GM18870 (cell line): ENCODE results near the gene CCDC15.
"Not testable (repeated sequence)": the region's sequence is repeated elsewhere in the genome, so short reads cannot be mapped to it uniquely, and the experiment has no call there.

Experiments
- ATAC-seq: cut with Tn5 transposase; IDR thresholded peaks from one replicate; pipeline ENCODE4 v1.9.1; 2021; ENCODE audit warnings: moderate library complexity; ENCODE audit not compliant: unreplicated experiment

The CCDC15 gene

DNA sequence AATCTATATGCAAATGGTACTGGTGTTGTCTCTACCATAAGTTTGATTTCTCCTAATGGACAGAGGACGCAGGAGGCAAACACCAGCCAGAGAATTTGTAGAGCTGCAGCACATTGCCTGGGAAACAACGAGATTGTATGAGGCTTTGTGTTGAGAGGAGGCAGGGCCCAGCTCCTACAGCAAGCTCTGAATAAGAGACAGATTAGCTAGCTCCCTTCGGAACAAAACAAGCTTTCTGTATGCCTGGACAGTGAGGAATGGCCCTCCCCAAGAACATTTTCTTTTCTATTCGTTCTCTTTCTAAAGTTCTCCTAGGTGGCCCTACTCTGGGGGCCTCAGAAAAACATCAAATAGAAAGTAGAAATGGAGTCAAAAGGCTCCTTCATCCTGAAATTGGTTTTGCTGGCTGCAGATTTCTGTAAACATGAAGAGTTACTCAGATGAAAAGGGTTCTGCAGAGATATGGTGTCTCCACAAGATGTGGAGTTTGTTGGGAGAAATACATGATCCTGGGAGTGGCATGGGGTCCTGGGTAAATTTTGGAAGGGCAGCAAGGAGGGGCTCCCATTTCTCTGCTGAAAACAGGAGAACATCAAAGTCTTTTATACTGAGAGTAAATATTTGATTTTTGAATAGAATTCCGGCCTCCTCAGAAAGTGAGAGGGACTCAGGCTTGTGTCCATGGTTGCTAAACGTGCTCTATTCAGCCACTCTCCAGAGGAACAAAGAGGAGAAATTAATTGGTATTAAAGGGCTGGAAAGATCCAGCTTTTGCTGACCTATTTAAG lies 11.3 kb upstream of the CCDC15 start:
- no peak for ATAC-seq

DNA sequence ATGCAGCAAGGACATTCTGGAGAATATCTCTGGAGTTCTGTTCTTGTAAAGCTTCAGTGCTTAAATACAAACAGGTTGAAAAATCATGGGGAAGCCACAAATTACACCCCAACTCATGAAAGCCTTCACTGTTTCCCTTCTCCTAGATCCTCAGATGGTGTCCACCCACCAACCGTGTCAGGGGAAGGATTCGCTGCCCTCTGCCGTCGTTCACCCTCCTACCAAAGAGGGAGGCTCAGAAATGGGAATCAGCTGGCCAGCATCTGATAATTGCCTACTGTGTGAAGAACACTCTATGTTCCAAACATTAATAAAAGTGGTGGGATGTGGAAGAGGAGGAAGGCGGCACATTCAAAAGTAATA lies 10.8 kb upstream of the CCDC15 start:
- ATAC-seq: no peak

DNA sequence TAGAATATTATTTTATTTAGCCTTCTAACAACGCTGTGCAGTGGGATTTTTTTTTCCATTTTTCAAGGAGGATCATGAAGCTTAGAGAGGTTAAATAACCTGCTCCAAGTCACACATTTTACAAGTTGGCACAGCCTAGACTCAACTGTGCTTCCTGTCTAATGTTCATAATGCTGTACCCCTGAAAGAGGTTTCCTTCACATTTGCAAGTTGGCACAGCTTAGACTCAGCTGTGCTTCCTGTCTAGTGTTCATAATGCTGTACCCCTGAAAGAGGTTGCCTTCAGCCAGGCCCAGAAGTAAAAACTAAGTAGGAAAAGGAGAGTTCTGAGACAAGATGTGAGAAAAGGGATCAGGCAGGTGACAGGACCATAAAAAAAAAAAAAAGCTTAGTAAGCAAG lies 10.3 kb upstream of the CCDC15 start:
- no peak for ATAC-seq

DNA sequence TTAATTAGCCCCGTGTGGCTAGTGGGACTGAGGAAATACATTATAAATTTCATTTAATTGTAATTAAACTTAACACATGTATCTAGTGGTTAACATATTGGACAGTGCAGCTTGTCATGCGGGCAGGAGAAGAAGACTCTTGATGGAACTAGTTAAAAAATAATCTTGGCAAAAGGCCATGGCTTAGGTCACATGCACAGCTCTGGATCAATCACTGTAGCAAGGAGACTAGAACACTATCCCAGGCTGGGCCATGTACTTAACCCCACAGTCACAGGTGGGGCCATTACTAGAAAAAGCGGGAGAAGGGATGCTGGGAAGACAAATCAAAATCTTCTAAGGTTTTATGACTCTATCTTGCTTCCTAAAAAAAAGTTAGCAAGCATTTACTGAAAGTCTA lies 9.4 kb upstream of the CCDC15 start:
- ATAC-seq: no peak

DNA sequence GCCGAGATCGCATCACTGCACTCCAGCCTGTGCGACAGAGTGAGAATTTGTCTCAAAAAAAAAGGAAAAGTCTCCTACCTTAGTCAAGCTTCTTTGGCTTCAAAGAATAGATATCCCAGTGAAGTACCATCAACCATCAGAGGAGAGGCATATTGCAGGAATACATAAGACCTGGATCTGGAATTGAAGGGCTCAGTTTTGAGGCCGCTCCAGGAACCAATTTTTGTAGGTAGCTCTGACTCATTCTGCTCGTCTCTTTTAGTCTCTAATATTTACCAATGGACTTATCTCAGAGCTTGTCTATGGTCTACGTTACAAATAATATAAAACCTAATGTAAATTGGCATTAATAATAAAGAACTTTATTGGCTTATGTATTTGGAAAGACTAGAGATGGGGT lies 8.2 kb upstream of the CCDC15 start:
- ATAC-seq: no peak

DNA sequence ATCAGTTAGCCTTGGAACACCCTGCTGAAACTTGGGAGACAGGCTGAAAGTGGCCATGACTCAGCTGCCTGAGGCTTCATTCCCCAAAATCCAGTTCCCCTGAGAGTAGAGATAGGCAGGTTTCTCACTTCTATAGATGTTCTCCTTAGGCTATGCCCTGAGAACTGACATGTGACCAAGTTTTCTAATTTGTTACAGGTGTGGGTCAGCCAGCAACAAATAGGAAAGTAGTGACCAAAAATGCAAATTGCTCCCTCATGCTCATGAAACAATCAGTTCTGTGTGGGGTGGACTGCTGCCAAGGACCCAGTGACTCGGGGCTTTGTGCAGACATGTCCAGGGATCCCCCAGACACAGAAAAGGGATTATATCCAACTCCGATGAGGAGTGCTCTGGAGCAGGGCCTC lies 7.3 kb upstream of the CCDC15 start:
- ATAC-seq: no peak

DNA sequence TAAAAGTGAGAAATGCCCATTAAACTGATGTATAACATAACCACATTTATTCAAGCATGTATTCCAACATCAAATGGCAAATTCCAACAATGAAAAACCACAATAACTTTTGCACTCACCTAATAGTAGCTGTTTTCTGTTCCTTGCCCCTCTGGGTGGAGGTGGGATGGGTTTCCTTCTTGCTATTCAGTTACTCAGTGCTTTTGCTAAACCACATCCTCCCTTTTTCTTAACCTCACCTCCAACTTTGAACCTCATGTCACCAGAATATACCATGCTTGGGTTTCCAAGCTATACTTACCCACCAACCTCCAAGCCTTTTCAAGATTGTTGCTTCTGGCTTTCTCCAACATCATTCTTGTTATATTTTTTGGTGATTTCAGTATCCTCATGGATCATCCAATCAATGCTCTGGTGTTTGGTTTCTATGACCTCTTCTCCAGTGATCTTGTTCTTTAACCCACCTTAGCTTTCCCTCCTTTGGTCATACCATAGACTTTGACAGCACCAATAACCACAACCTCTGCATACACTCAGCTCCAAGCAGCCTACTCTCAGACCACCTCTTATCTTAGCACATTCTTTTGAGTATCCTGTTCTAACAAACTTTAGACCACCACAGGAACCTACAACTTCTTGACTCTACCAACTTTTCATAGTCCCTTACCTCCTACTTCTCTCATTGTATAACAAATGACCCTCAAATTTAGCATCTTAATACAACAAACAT lies 3.2 kb upstream of the CCDC15 start:
- ATAC-seq: no peak

DNA sequence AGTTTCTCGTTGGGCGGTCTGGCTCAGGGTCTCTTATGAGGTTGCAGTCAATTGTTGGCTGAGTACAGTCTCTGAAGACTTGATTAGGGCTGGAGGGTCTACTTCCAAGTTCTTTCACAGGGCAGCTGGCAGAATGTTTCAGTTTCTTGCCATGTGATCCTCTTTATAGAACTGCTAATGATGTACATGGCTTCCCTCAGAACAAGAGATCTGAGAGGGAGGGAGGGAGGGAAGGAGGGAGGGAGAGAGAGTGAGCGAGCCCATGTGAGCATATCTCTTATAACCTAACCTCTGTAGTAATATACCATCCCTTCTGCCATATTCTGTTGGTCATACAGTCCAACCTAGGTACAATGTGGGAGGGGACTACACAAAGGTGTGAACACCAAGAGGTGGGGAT lies 2.7 kb upstream of the CCDC15 start:
- ATAC-seq: no peak

DNA sequence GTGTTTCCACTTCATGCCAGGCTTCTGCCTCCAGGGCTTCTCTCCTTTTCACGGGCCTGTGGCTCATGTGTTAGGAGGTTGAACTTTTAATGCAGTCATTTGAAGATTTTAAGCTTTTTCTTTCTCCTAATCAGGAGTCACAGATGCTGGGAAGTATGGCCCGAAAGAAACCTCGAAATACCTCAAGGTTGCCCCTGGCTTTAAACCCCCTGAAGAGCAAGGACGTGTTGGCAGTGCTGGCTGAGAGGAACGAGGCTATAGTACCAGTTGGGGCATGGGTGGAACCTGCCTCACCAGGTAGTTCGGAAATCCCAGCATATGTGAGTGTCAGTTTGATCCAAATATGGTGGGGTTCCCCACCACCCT lies 571 bp downstream of the CCDC15 start:
- ATAC-seq: no peak

DNA sequence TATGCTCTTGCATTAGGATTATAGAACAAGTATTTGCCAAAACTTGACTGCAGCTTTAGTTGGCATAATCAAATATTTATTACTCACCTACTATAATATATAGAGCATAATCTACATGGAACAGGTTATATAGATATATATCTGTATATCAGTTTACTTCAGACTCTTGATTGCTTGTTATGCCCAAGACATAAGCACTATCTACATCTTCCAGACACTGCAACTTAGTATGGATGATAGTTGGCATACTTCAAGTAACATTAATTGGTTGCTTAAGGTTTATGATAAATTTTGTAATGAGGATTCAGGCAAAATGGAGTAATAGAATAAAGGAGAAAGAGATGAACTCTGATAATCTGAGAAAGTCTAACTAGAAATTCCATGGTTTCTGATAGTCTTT lies 1.0 kb downstream of the CCDC15 start:
- no peak for ATAC-seq

DNA sequence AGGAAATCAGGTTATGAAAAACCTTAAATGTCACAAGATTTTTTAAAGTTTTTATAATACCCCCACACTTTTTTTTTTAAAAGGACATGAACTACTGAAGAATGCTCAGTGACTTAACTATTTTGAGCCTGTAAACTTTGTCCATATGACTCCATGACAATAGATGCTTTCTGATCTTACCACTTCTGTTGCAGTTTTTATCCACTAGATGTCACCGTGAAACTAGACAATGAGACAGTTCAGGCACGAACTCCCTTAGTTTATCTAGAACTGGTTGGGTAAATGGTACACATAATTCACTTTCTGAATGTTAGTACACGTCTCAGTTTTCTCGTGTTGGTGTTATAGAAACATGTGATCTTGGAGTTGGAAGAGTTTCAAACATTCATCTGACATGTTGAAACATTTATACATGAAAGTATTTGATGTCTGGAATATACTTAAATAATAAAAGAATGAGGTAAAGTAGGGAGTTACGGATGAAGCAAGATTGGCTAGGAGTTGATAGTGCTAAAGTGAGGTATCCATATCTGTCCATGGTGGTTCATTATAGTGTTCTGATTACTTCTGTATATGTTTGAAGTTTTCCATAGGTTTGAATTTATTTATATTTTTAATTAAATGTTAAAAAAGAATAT lies 8.1 kb downstream of the CCDC15 start:
- ATAC-seq: peak; percentile 83

DNA sequence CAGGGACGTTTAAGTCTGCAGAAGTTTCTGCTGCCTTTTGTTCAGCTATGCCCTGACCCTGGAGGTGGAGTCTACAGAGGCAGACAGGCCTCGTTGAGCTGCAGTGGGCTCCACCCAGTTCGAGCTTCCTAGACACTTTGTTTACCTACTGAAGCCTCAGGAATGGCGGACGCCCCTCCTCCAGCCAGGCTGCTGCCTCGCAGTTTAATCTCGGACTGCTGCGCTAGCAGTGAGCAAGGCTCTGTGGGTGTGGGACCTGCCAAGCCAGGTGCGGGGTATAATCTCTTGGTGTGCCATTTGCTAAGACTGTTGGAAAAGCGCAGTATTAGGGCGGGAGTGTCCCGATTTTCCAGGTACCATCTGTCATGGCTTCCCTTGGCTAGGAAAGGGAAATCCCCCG lies 14.2 kb downstream of the CCDC15 start:
- not testable (repeated sequence) for ATAC-seq

DNA sequence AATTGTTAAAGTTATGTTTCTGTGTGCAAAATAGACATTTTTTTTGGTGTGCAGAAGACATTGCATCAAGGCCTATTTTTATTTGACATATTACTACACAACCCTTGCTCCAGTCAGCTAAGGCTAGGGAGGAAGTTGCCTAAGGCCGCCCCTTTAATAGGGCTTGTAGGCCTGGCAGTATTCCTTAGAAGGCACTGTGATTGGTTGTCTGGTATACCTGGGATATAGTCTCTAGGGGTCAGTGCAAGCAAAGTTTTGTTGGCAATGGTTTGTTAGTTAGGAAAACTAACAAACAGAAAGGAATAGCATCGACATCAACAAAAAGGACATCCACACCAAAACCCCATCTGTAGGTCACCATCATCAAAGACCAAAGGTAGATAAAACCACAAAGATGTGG lies 16.9 kb downstream of the CCDC15 start:
- ATAC-seq: no peak

DNA sequence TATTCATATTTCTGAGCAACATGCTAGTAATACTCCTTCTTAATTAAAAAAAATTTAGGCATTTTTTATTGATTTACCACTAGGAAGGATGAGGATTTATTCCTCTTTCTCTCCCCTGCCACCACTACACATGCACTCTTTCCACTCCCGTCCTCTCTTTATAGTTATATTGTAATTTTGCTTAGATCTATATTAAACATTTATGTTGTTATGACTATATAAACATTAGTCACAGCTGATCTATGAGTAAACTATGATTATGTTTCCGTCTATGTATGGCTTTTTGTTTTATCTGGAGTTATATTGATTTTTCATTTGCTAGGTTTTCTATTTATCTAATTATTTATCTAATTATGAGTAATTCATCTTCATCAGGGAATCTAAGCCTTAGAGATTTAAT lies 17.8 kb downstream of the CCDC15 start:
- no peak for ATAC-seq

DNA sequence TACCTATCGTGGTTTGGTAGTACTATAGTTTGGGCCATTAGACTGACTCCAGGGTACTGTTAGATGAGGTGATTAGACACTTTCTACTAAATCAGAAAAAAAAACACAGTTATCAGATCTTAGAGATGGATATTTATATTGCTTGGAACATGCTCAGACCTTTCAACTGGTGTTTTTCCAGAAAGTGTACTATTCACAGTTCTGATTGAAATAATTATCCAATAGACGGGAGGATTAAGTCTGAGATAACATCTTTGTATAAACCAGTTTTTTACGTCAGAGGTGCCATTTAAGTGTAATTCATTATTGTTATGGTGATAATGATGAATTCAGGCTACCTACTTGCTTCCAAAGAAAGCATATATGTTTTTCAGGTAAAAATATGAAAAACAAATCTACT lies 22.5 kb downstream of the CCDC15 start:
- ATAC-seq: no peak

DNA sequence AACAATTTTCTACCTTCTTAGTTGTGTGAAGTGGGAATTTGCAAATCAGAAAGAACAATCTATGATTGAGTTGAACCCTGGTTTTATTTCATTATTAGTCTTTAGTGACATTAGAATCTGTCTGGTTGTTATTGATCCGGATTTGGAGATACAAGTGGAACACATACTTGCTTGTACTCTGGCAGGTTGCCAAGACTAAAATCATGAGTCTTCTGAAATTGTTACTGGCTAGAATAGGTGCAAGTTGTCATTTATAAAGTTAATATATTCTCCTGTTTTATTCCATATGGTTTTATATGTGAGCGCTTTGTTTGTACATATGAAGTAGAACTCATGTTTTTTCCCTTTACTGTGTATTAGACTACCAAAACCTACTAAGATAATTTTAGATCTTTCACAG lies 23.0 kb downstream of the CCDC15 start:
- no peak for ATAC-seq

DNA sequence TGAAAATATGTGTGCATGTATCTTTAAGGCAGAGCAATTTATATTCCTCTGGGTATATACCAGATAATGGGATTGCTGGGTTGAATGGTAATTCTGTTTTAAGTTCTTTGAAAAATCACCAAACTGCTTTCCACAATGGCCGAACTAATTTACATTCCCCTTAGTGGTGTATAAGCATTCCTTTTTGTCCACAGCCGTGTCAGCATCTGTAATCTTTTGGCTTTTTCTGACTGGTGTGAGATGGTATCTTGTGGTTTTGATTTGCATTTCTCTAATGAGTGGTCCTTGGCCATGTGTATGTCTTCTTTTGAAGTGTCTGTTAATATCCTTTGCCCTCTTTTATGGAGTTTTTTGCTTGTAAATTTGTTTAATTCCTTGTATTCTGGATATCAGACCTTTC lies 24.3 kb downstream of the CCDC15 start:
- no peak for ATAC-seq

DNA sequence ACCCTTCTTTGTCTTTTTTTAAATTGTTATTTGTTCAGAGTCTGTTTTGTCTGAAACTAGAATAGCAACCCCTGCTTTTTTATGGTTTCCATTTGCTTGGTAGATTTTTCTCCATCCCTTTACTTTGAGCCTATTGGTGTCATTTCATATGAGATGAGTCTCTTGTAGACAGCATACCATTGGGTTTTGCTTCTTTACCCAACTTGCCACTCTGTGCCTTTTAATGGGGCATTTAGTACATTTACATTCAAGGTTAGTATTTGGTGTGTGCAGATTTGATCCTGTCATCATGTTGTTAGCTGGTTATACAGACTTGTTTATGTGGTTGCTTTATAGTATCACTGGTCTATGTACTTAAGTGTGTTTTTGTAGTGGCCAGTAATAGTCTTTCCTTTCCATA lies 28.0 kb downstream of the CCDC15 start:
- ATAC-seq: no peak

DNA sequence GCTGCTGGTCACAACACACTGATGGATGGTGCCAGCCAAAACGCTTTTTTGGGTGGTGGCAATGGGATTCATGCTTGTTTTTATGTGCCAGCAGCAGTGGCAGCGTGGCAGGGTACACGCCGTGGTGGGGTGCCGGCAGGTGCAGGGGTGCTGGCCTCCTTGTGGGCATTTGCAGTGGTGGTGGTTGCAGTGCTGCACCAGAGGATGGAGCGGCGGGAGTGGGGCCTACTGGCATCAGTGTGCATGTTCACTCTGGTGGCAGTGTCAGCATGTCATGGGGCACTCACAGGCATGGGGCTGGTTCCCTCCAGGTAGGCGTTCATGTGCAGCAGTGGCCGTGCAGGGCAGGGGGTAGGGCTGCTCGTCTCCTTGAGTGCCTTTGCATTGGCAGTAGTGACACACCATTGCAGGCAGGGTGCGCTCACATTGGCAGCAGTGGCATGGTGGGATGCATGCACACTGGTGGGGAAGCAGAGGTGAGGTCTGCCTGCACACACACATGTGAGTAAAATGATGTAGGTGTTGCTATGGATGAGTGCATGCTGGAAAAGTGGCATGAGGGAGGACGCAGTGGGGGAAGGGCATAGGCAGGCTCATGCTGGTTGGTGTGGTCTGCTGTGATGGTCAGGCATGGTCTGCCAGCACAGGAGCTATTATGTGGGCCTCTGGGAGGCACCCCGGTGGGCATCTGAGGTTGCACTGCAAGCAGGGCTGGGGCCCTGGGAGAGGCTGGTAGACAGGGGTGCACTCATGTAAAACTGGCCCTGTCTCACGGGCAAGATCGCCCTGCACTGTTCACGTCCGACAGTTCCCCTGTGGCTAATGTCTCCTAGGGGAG lies 29.9 kb downstream of the CCDC15 start:
- ATAC-seq: no peak

DNA sequence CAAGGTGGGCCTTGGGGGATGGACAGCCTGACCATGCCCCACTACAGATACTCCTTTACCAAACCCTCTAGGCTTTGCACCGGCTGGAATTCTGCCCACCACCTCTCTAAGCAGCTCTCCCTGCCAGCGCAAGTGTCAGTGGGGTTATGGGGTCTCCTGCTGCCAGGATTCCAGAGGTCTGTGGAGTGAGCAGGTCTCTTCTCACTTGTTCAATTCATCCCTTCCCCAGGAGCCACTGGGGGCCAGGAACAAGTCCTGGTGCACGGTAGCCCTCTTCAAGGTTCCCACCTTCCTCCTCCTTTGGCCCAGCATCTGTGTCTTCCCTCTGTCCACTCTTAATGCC lies 30.5 kb downstream of the CCDC15 start:
- ATAC-seq: no peak

DNA sequence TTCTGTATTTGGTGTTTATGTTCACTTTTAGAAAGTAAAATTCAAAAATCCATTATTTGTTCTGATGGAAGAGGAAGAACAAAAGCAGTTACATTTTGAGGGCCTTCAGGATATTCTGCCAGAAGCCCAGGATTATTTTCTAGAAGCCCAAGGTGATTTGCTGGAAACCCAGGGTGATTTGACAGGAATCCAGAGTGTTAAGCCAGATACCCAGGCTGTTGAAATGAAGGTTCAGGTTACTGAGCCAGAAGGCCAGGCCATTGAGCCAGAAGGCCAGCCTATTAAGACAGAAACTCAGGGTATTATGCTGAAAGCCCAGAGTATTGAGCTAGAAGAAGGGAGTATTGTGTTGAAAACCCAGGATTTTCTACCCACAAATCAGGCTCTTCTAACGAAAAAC lies 33.1 kb downstream of the CCDC15 start:
- ATAC-seq: no peak

DNA sequence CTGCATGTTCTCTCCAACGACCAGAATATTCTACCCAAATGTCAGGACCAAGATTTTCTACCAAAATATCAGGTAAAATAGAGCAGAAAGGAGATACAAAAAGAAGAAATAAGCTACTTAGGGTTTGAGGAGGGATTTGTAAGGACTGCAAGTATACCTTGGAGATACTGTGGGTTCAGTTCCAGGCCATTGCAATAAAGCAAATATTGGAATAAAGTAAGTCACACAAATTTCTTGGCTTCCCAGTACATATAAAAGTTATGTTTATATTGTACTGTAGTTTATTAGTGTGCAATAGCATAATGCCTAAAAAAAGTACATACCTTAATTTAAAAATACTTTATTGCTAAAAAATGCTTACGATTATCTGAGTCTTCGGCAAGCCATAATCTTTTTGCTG lies 34.1 kb downstream of the CCDC15 start:
- no peak for ATAC-seq
